ENCODE measurements around the gene SOD1. TPM values are rescaled to one million over a fixed set of nuclear protein-coding genes. Genes with fewer than 3 reads are reported as not detected.
A peak's percentile ranks its signal among the peaks of the same experiment; 100 is the strongest.

Gene SOD1
- total RNA-seq, 1 donor from 2014 or later: 232 TPM

DNA sequence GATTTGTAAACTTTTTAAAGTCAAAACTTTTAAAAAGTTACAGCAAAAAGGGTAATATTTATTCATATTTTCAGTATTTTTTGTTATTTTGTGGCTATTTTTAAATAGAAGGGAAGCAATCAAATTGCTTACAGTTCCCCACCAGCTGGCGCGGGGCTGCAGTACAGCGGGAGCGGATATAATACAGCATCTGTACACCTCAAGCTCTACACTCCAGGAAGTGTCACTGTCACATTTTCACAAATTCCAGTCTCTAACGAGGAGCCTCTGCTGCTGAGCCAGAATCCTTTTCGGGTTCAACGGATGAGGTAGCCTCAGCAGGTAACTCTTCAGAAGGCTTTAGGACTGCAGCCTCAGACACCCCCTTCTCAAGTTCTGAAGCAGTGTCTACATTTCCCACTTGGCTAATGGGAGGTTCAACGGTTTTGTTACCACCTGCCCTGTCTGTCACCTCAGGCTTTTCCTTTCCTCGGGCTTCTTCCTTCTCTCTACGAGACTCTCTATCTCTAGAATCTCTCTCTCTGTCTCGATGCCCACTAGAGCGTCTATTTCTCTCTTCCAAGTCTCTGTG, 11.7 kb downstream of the SOD1 start:
- DNase-seq (ENCODE audit: extremely low spot score, unreplicated experiment): no peak
- TF ChIP-seq CTCF (conservative IDR thresholded peaks at IDR 0.05): no peak
- no peak overlapping the region for H3K4me3 Mint-ChIP-seq
- peaks cover 27% of the 10 kb centered on the region for H3K36me3 Mint-ChIP-seq
- H3K27ac Mint-ChIP-seq: peak overlapping the region; percentile 48
- no peaks in the 10 kb centered on the region for H3K27me3 Mint-ChIP-seq
- no peaks in the 10 kb centered on the region for H3K9me3 Mint-ChIP-seq
- H3K4me1 Mint-ChIP-seq (ENCODE audit: unreplicated experiment): peaks cover 8% of the 10 kb centered on the region

- Mint-ChIP-seq H3K4me3 (no peak overlapping the region), H3K9me3 (no peaks in the 10 kb centered on the region), H3K4me1 (ENCODE audit: unreplicated experiment) (peaks cover 2% of the 10 kb centered on the region), H3K36me3 (peaks cover 20% of the 10 kb centered on the region), H3K27me3 (no peaks in the 10 kb centered on the region), H3K27ac (no peak overlapping the region)
- no peak for TF ChIP-seq CTCF (conservative IDR thresholded peaks at IDR 0.05)
- no peak for DNase-seq (ENCODE audit: extremely low spot score, unreplicated experiment)
Observed at GRCh38 chr21:31671931-31672330, 12.4 kb downstream of the SOD1 start.

- Mint-ChIP-seq H3K36me3 (peaks cover 16% of the 10 kb centered on the region), H3K9me3 (no peaks in the 10 kb centered on the region), H3K27me3 (no peaks in the 10 kb centered on the region), H3K4me1 (ENCODE audit: unreplicated experiment) (no peaks in the 10 kb centered on the region), H3K4me3 (no peak overlapping the region), H3K27ac (no peak overlapping the region)
- no peak for DNase-seq (ENCODE audit: extremely low spot score, unreplicated experiment)
- no peak for TF ChIP-seq CTCF (conservative IDR thresholded peaks at IDR 0.05)
Observed at GRCh38 chr21:31673321-31673912, 13.9 kb downstream of the SOD1 start.

GRCh38 chr21:31675318-31675717, 15.8 kb downstream of the SOD1 start:
- no peak for TF ChIP-seq CTCF (conservative IDR thresholded peaks at IDR 0.05)
- DNase-seq (ENCODE audit: extremely low spot score, unreplicated experiment): no peak
- Mint-ChIP-seq H3K4me1 (ENCODE audit: unreplicated experiment) (no peaks in the 10 kb centered on the region), H3K27ac (no peak overlapping the region), H3K4me3 (no peak overlapping the region), H3K9me3 (no peaks in the 10 kb centered on the region), H3K27me3 (no peaks in the 10 kb centered on the region), H3K36me3 (peaks cover 13% of the 10 kb centered on the region)

- no peak for TF ChIP-seq CTCF (conservative IDR thresholded peaks at IDR 0.05)
- H3K27me3 Mint-ChIP-seq: no peaks in the 10 kb centered on the region
- H3K4me1 Mint-ChIP-seq (ENCODE audit: unreplicated experiment): no peaks in the 10 kb centered on the region
- no peak overlapping the region for H3K4me3 Mint-ChIP-seq
- H3K36me3 Mint-ChIP-seq: peaks cover 13% of the 10 kb centered on the region
- H3K27ac Mint-ChIP-seq: no peak overlapping the region
- DNase-seq (ENCODE audit: extremely low spot score, unreplicated experiment): no peak
- H3K9me3 Mint-ChIP-seq: no peaks in the 10 kb centered on the region
Observed at GRCh38 chr21:31675960-31676359, 16.5 kb downstream of the SOD1 start.
